Breast epithelium (tissue), 4 donors: ENCODE data around the gene VPS11. TPM values are rescaled to one million over a fixed set of nuclear protein-coding genes. Genes with fewer than 3 reads are reported as not detected.

Source experiments
- DNase-seq, 2 donors: peaks; one replicate each; pipeline ENCODE4 v3.0.0-alpha.2; 2019; ENCODE audit warnings: low spot score in 2 of 2
- H3K27ac ChIP-seq, 2 donors: fragments of 200-600 bp; sonication (generic) in 1 of 2; one replicate each; pipeline ENCODE4 v1.5.1; 2016 to 2019; ENCODE audit warnings: mild to moderate bottlenecking in 1 of 2
- H3K27me3 ChIP-seq, 2 donors: fragments of 200-600 bp; sonication (generic) in 1 of 2; one replicate each; pipeline versions ENCODE4 v1.5.1 to v1.6.0; 2017 to 2019; ENCODE audit warnings: control low read depth in 1 of 2, mild to moderate bottlenecking in 1 of 2
- H3K36me3 ChIP-seq: fragments of 200-600 bp; one replicate; pipeline ENCODE4 v1.5.1; 2019
- H3K4me1 ChIP-seq, 2 donors: fragments of 200-600 bp; sonication (generic); one replicate each; pipeline ENCODE4 v1.5.1; 2016 to 2019; ENCODE audit warnings: control low read depth in 1 of 2
- H3K4me3 ChIP-seq, 3 donors: fragments of 200-600 bp; sonication (generic); 1 replicate in 2 of 3; 2 replicates in 1 of 3; pipeline ENCODE4 v1.5.1; 2016 to 2019; ENCODE audit warnings: mild to moderate bottlenecking in 3 of 3, moderate library complexity in 2 of 3
- H3K9me3 ChIP-seq, 2 donors: fragments of 200-600 bp; sonication (generic) in 1 of 2; one replicate each; pipeline ENCODE4 v1.5.1; 2016 to 2019; ENCODE audit warnings: control low read depth in 1 of 2
- CTCF ChIP-seq, 3 donors: fragments of 450-650 bp; IDR thresholded peaks; one replicate each; pipeline ENCODE4 v1.5.1; 2016 to 2017; ENCODE audit warnings: antibody characterized with exemption in 3 of 3, mild to moderate bottlenecking in 3 of 3, moderate library complexity in 3 of 3
- POLR2A ChIP-seq: fragments of 450-650 bp; IDR thresholded peaks from one replicate; pipeline ENCODE4 v1.6.1; 2016; ENCODE audit warnings: antibody characterized with exemption, mild to moderate bottlenecking, moderate library complexity
- POLR2AphosphoS5 ChIP-seq, 3 donors: sonication (generic); formaldehyde crosslinking; IDR thresholded peaks; one replicate each; pipeline ENCODE4 v1.6.1; 2017; ENCODE audit warnings: antibody characterized with exemption in 3 of 3
- intact Hi-C: fragments of 100-400 bp; cut with DNase I; formaldehyde crosslinking; loops from one replicate; pipeline ENCODE4 v1.15.1; 2023; ENCODE audit warnings: low total_unique reads
- total RNA-seq, 3 donors: library from RNA; depleted of rRNA; stranded (reverse); fragments of >200 nt; gene quantifications; one replicate each; pipeline ENCODE4 v1.1.0, GENCODE V29; 2016

VPS11 gene
- total RNA-seq, 3 donors from 2014 or later = 38.0 to 53.9 (median 46.6) TPM

GRCh38 chr11:119026970-119027369, 40.6 kb upstream of the VPS11 start:
- Histone ChIP-seq H3K27me3 (no peaks in the 10 kb centered on the region), H3K36me3 (no peaks in the 10 kb centered on the region), H3K27ac (no peak overlapping the region), H3K9me3 (no peaks in the 10 kb centered on the region), H3K4me1 (peaks cover 0 to 19% of the 10 kb centered on the region in 2 donors), H3K4me3 (no peak overlapping the region)
- intact Hi-C loops = no loop called here
- DNase-seq = no peak
- TF ChIP-seq POLR2AphosphoS5 (IDR thresholded peaks at IDR 0.05) (no peak), CTCF (IDR thresholded peaks at IDR 0.05) (no peak), POLR2A (no peak)

DNA sequence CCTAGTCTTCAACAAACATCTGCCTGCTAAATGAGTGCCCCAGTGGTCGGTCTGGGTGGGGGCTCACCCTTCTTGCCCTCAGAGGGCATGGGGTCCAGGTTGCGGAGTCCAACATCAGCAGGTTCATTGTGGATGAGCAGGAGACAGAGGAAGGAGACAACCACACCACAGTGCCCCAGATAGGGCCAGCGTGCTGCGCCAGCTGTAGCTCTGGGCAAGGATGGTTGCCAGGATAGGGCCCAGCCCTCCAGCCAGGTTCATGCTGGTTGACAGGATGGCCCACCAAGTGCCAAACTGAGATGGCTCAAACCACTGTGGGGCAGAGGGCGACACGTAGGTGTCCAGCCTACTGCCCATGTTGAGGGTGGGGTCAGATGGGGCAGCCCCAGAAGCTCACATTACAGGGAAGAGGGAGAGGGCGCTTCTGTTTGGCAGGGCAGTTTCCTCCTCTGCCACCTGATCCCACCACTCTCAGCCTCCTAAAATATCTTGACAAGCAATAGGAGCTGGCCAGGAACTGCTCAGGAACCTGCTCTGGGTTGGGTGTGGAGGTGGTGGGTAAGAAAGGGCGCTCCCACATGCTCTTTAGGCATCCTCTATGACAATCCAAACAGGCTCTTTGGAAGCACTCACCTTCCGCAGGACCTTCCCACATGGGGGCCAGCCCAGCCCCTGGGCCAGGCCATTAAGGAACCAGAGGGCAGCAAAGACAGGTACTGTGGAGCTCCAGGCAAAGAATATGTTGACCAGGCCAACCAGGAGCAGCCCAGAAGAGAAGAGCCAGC, 39.9 kb upstream of the VPS11 start:
- no peak overlapping the region for H3K27ac ChIP-seq
- TF ChIP-seq CTCF (IDR thresholded peaks at IDR 0.05) = no peak
- no peak for TF ChIP-seq POLR2A
- TF ChIP-seq POLR2AphosphoS5 (IDR thresholded peaks at IDR 0.05) = no peak
- intact Hi-C loops = no loop called here
- no peaks in the 10 kb centered on the region for H3K36me3 ChIP-seq
- H3K27me3 ChIP-seq = no peaks in the 10 kb centered on the region
- H3K4me3 ChIP-seq = no peak overlapping the region
- no peak for DNase-seq
- H3K9me3 ChIP-seq = no peaks in the 10 kb centered on the region
- H3K4me1 ChIP-seq = peaks cover 0 to 19% of the 10 kb centered on the region in 2 donors

DNA sequence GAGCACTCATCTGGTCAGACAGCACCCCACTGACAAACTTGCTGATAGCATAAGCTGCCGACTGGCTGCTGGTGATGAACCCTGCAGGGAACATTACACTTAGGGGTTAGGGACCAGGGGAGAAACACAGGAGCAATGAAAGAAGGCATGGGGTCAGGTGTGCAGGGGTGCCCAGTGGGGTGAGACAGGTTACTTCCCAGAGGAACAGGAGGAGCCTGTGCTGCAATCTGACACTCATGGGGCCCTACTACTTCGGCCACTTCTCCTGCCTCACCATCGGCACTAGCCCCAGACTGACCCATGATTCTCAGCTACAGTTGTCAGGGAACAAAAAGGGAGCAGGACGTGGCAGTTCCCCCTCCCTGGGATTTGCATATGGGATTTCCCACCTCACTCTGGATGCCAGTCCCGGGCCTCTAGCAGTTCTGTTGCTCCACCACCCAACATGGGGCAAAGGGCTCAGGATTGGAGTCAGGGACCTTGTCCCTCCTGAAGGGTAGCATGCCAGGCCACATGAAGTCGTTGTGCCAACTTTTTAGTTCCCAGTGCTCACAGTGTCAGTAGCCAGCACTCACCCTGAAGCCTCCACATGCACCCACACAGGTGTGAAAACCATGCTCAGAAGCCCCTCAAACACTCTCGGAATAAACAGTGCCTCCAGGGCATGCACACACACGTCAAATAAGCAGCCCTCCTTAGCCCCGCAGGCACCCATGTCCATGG, 39.1 kb upstream of the VPS11 start:
- Histone ChIP-seq H3K27ac (peak overlapping the region; percentile 86 to 90), H3K9me3 (no peaks in the 10 kb centered on the region), H3K27me3 (no peaks in the 10 kb centered on the region), H3K4me3 (no peak overlapping the region), H3K36me3 (no peaks in the 10 kb centered on the region), H3K4me1 (peaks cover 0 to 19% of the 10 kb centered on the region in 2 donors)
- intact Hi-C loops = no loop called here
- DNase-seq = no peak
- no peak for TF ChIP-seq POLR2AphosphoS5 (IDR thresholded peaks at IDR 0.05)
- no peak for TF ChIP-seq POLR2A
- TF ChIP-seq CTCF (IDR thresholded peaks at IDR 0.05) = no peak

GRCh38 chr11:119029069-119029339, 38.6 kb upstream of the VPS11 start:
- no peaks in the 10 kb centered on the region for H3K36me3 ChIP-seq
- no peaks in the 10 kb centered on the region for H3K27me3 ChIP-seq
- peaks cover 0 to 19% of the 10 kb centered on the region in 2 donors for H3K4me1 ChIP-seq
- peak overlapping the region; percentile 86 to 90 for H3K27ac ChIP-seq
- H3K9me3 ChIP-seq = no peaks in the 10 kb centered on the region
- H3K4me3 ChIP-seq = peak overlapping the region in 2 of 3 donors; percentile 81 to 86
- no peak for DNase-seq
- no peak for TF ChIP-seq CTCF (IDR thresholded peaks at IDR 0.05)
- no peak for TF ChIP-seq POLR2AphosphoS5 (IDR thresholded peaks at IDR 0.05)
- TF ChIP-seq POLR2A = no peak
- intact Hi-C loops = no loop called here

- TF ChIP-seq POLR2A (no peak), POLR2AphosphoS5 (IDR thresholded peaks at IDR 0.05) (no peak)
- Histone ChIP-seq H3K27ac (peak overlapping the region; percentile 86 to 90), H3K27me3 (no peaks in the 10 kb centered on the region), H3K36me3 (no peaks in the 10 kb centered on the region), H3K4me3 (peak overlapping the region; percentile 62 to 86 (median 81)), H3K9me3 (no peaks in the 10 kb centered on the region), H3K4me1 (peaks cover 0 to 19% of the 10 kb centered on the region in 2 donors)
- intact Hi-C loops = no loop called here
- no peak for DNase-seq
These were observed 38.1 kb upstream of the VPS11 start for GRCh38 chr11:119029340-119030028.
